GM21723 (cell line): ENCODE data around the gene CHAT.
A peak's percentile ranks its signal among the peaks of the same experiment; 100 is the strongest.

Experiments
- ATAC-seq: cut with Tn5 transposase; IDR thresholded peaks from one replicate; pipeline ENCODE4 v1.9.1; 2021; ENCODE audit warnings: mild to moderate bottlenecking, moderate library complexity; ENCODE audit not compliant: unreplicated experiment

Gene CHAT

DNA sequence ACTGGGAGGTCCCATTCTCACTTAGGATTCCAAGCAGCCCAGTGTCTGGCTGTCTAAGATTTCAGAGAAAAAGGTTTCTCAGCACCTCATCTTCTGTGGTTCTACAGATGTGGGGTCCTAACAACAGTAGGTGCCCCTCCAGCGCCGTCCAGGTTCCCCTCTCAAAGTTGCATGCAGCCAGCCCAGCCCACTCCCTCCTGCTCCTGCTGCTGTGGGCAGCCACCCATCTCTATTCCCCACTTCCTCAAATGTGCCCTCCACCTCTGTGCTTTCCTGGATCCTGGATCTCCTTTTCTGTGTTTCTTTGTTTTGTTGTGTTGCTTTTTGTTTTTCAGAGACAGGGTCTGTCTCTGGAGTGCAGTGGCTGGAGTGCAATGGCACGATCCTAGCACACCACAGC, 17.0 kb upstream of the CHAT start:
- no peak for ATAC-seq

DNA sequence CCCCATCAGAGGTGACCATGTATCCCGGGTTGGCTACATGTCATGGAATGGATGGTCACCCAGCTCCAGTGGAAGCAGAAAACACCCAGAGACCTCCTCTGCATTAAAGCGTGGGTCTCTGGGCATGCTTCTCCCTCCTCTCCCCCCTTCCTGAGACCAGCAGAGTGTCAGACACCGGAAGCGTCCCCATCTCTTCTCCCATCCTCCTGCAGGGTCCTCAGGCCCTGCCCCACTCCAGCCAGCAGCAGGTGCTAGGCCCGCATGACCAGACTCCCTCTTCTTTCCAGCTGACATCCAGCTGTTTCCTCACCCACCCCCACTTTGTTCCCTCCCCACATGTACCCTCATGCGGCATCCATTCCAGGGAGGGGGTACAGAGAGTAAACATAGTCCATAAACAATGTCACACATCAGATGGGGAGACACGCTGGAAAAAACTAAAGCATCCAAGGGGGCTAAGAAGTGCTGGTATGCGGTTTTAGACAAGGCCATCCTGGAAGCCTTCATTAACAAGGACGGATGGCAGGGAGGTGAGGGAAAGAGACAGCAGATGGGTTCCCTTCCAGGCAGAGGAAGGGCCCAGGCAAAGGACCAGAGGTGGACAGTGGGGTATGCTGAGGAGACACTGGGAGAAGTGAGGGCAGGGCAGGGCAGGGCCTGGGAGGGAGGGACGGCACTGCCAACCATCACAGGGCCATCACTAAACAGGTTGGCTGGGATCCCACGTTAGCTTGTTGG, 16.2 kb upstream of the CHAT start:
- no peak for ATAC-seq

DNA sequence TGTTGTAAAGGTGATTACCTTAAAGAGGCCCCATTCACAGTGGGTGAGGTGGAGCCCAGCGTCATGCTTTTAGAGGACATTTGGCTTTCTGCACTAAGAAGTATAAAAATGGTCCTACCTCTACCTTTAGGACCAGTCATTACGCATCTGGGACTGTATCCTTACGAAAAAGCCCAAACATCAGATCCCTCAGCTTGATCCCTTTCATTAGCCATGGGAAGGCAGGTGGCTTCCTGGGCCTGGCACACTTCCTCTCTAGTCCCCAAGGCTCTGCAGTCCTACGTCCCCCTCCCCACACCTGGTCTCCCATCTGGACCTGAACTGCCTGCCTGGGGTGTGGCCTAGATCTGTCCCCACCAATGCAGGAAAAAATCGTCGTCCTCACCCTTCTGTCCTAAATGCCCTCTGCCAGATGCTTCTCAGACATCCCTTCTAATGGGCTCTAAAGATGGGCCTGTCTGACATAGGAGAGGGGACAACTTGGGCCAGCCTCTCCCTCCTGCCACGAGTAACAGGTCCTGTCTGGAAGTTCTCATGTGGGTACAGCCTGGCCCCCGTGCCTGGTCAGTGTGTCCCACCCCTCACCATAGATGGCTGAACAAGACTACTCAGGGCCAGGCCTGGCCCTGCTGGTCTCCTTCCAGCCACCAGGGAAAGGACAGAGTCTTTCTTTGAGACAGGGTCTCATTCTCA, 15.5 kb upstream of the CHAT start:
- ATAC-seq, result no peak

DNA sequence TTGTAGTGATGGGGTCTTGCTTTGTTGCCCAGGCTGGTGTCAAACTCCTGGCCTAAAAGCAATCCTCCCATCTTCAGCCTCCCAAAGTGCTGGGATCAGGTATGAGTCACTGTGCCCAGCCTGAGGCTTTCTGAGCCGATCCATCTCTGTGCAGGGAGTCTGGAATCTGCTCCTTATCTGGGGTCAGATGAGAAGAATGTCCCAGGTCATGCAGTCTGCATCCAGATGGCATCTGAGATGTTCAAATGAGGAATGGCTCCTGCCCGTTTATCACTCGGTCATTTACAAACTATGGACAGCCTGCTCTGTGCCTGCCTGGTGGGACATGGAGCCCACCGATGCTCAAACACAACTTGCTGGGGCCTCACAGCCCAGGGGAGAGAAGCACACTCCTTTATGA, 14.9 kb upstream of the CHAT start:
- ATAC-seq, result no peak

DNA sequence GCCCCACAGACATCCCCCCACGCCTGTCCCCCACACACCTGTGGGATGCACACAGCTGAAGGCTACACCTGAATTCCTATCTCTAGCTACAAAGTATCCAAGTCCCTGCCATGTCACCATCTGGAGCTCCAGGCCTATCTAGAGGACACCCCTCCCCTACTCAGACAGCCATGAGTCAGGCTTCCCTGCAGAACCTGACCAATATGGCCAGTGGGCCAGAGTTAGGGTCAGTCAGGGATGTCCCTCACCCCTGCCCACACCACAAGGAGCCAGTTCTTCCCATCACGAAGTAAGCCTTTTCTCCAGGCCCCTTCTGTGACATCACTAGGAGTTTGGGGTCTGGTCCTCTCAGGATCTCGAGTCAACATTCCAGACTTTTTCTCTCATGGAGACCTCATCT, 14.3 kb upstream of the CHAT start:
- no peak for ATAC-seq

DNA sequence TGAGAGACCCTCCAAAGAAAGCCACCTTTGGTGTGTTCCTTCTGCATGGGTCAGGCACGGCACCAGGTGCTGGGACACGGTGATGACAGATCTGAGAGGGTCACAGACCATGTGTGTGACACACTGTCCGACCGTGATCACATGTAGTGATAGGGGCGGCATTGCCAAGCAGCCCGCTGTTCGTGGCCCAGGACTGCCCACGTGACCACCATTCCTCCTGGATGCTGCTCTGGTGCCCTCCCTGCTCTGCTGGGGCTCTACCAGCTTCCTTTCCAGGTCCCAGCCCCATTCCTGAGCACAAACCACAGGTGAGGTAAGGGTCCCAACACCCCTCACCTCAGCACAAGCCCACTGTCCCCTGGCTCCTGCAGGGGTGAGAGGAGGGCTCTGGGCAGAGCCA, 13.8 kb upstream of the CHAT start:
- no peak for ATAC-seq

DNA sequence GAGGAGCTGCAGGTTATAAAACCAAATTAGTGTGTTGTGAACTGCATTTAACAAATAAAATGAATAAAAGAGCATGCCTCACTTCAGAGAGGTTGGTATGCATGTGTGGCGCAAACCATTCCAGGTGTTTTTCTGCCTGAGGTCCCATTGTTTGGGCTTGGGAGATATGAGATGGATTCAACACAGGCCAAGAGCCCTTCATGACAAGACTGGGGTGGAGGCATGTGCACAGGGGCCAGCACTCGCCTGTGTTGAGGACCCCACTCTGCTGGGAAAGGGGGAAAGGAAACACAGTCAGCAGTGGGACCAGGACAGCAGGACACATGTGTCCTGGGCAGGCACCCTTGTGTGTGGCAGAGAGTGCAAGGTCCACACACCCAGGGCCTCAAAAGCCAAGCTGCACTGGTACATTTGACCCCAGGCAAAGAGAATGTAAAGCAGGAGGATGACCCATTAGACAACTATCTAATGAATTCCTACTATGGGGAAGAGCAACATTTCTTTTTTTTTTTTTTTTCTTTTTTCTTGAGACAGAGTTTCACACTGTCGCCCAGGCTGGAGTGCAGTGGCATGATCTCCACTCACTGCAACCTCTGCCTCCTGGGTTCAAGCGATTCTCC, 12.9 kb upstream of the CHAT start:
- no peak for ATAC-seq

DNA sequence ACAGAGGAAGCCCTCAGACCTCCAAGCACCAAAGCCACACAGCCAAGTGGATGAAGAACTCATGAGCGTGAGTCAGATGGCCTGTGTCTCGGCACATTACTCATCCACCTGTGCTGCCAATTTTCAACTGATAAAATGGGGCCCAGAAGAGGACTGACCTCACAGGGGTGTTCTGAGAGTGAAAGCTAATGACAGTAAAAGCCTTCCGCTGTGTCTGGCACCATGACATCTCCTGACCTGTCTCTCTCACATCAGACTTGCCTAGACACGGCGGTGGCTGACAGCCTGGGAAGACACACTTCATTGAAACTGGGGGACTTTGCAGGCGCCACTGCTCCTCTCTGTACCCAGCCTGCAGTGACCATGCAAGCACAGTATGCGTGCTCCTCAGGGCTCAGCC, 12.0 kb upstream of the CHAT start:
- ATAC-seq, result no peak

DNA sequence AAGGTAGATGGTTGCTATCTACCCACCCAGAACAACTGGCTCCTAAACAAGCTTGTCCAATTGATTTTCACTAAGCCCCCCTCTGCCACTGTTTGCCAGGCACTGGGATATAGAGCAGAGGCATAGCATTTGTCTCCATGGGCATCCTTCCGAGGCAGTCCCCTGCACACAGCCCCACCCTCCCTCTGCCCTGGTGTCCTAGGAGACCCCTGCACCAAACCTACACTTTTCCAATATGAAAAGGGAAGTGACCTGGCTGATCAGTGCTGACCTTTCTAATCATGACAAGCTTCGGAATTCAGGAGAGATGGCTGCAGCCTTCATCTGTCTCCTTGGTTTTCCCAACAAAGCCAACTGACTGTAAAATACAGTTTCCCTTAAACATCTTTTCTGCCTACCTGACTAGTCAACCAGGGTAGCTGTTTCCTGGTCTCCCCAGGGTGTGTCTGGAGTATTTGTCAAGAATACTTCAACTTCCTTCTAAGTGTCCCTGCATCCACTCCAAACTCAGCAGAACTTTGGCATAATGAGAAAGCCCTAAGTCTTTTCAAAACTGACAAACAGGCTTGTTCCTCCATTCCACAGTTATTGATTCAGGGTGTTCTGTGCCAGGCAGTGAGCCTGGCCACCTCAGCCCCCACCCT, 11.3 kb upstream of the CHAT start:
- no peak for ATAC-seq

DNA sequence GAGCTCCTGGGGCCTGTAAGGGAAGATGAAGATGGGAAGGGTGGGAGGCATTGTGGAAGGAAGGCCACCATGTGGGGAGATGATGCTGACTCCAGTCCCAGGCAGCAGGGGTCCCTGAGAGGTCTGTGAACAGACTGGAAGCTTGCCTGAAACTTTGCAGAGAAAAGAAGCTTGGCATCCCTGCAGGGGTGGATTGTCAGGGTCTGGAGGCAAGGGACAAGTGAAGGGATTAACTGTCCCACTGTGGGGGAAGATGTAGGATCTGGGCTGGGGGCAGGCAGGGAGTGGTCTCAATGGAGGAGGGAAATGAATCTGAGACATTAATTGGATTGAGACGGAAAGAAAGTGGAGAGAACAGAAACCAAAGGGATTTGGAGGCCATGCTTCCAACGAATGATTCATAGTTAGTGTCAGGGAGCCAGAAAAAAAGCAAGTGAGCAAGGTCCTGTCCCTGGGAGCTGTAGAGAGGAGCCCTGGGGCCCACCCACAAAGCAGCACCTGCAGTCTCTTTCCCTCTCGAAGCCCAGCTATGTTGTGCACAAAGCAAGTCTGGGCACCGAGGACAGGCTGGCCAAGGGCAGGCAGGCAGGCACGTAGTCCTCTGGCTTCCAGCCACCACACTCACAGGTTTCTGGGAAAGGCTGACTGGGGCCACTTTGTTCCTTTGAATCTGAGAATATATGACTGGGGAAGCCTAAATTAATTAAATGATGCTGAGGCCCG, 8.5 kb upstream of the CHAT start:
- ATAC-seq, result no peak

DNA sequence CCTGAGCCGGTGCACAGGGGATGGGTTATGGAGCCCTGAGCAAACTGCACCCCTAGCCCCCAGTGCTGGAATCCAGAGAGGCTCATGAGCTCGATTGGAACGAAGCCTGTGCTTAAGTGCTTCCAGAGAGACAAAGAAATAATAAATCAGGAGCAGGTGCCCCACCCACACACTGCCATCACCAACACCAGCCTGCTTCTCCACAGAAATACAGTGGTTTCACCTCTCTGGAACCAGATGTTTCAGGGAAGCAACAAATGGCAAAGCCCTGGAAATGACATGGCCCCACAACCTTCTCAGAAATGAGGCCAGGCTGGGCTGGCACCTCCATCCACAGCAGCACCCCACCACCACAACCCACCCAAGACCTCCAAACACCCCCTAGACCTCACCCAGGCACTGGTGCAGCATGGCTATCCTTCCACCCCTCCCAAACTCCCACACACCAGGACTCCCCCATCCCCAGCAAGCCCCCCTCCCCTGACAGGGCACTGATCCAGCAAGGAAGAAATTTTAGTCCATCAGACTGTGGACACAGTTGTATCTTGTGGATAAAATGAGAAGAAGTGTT, 7.8 kb upstream of the CHAT start:
- ATAC-seq, result no peak

DNA sequence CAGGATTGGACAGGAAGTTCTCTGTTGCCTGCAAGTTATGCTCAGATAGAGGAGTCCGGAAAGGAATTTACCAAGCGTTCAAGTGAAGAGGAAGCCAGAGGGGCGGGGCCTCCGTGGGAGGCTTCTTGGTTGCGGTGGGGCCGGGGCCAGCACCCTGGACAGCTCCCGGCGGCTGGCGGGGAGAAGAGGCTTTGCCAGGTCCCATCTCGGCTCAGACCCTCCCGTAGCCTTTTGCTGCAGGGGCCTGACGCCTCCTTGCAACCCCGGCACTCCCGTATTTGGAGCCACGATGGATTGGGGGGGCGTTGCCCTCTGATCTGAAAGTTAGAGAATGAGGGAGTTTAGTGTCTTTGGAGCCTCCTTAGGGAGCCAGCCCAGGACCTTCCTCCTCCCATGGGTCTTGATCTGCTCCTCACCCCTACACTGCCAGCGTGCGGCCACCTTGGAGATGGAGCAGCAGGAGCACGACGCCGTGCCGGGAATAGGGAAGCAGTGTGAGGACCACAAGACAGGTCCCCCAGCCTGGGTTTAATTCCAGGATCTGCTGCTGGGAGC, 6.8 kb upstream of the CHAT start:
- ATAC-seq, result peak; percentile 88

DNA sequence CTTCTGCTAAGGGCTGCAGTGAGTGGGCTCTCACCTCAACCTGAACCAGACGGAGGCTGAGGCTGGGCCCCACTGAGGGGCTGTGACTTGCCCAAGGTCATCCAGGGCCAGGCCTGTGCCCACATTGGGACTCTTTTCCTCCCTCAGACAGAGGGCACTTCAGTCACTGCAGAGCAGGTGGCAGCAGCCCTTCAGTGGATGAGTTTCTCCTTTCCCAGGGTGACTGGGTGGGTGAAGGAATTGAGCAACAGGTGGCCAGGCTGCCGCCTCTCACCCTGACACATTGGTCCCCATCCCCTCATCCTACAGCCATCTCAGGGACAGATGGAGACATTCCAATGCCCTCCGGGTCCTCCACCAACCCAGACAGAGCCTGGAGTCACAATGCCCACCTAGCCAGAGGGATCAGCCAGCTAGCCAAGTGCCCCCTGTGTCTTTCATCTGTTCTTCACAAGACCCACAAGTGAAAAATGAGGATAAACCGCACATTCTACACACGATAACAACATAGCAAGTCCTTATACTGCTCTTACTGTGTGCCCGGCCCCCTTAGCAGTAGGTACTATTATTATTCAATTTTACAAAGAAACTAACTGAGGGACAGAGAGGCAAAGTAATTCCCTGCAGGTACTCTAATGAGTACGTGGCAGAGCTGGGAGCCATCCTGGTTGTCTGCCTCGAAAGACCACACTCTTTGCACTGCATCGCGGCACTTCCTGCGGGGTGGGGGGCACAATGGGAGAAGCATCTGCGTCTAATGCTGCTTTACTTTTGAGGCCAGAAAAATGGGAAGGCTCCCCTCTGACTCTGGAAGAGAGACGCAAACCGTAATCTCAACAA, 5.5 kb upstream of the CHAT start:
- no peak for ATAC-seq

DNA sequence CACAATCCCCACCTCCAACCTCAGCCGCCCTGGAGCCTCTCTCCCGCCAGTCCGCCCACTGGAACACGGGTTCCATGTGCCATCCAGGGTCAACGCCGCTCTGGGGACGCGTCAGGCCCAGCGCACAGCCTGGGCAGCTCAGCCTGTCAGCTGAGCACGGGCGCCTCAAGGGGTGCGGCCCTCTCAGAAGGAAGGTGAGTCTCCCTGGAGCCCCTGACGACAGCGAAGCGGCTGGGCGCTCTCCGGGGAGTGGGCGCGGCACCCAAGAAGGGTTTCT, 4.9 kb upstream of the CHAT start:
- no peak for ATAC-seq

DNA sequence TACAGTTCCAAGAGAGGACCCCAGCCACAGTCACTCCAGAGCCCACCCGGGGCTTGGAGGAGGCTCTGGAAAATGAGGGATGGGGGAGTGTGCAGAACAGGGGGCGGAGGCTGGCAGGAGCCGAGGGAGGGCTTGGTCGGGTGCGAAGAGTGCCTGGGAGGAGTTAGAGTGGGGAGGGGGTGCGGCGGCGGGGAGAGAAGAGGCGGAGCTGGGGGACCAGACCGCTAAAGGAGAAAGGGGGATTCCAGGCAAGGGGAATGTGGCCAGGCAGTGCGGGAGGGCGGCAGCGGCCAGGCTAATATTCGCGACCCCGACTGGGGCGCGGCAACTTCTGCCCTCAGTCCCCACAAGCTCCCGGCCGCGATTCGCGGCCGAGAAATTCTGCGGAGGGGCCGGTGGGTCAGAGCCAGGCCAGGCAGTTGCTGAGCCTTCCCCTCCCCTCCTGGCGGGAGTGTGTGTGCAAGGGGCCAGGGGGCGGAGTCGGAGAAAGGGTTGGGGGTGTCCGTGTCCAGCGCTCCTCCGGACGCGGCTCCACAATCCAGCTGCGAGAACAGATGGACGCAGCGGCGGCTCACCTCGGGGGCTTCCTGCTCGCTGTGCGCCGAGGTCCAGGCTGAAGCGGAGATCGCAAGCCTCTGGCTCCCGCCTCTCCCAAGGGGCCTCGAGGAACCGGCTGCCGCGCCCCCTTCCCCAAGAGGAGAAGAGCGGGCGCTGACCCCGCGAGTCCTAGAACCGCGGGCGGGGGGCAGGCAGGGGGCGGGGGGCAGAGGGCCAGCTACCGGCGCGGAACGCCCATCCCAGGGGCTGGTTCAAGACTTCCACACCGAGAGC, 4.3 kb upstream of the CHAT start:
- no peak for ATAC-seq

DNA sequence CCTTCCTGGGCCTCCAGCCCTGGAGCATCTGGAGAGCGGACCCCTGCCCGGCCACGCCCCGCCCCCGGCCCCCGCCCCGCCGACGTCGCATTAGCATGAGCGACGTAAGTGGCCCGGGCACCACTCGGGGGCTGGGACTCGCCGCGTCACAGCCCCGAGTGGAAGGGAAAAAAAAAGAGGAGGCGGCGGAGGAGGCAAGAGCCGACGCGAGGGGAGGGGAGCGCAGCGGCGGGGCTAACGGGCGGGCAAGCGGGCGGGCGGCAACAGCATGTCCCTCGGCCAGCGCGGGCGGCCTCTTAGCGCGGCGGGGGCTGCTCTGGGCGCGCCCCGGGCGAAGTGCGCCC, 3.8 kb upstream of the CHAT start, which contains the start of gene SLC18A3:
SLC18A3 (plus strand) TSS at position 197 of the 344 bp plus-strand sequence. CDS start 431 bp downstream, outside the sequence.
- no peak for ATAC-seq

DNA sequence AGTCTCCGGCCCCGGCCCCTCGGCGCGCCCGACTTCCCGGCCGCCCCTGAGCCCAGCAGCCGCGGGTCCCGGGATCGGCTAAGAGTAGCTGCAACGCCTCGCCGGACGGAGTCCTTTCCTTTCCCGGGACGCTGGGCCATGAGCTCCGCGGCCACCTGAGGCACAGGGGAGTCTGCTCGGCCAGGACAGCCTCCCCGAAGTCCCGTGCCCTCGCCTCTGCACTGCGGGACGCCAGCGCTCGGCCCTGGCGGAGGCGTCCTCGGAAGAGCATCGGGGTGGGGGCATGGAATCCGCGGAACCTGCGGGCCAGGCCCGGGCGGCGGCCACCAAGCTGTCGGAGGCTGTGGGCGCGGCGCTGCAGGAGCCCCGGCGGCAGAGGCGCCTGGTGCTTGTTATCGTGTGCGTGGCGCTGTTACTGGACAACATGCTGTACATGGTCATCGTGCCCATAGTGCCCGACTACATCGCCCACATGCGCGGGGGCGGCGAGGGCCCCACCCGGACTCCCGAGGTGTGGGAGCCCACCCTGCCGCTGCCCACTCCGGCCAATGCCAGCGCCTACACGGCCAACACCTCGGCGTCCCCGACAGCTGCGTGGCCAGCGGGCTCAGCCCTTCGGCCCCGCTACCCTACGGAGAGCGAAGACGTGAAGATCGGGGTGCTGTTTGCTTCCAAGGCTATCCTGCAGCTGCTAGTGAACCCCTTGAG, 3.2 kb upstream of the CHAT start:
- no peak for ATAC-seq

DNA sequence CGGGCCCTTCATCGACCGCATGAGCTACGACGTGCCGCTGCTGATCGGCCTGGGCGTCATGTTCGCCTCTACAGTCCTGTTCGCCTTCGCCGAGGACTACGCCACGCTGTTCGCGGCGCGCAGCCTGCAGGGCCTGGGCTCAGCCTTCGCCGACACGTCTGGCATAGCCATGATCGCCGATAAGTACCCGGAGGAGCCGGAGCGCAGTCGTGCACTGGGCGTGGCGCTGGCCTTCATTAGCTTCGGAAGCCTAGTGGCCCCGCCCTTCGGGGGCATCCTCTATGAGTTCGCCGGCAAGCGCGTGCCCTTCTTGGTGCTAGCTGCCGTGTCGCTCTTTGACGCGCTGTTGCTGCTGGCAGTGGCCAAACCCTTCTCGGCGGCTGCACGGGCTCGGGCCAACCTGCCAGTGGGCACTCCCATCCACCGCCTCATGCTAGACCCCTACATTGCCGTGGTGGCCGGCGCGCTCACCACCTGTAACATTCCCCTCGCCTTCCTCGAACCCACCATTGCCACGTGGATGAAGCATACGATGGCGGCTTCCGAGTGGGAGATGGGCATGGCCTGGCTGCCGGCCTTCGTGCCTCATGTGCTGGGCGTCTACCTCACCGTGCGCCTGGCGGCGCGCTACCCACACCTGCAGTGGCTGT, 2.5 kb upstream of the CHAT start:
- no peak for ATAC-seq
